T-helper 2 cell treated with Interferon-gamma antibody and Interleukin-4, amounts not matched to agents 5 μg/mL and 100 μg/mL, for 36 hours (primary cell): ENCODE results near the gene IFT81.
"Not testable (repeated sequence)": the region's sequence is repeated elsewhere in the genome, so short reads cannot be mapped to it uniquely, and the experiment has no call there.

Source experiments
- DNase-seq: peaks from one replicate; pipeline ENCODE4 v3.0.0; 2021; ENCODE audit warnings: low spot score
- H3K27ac Mint-ChIP-seq: one replicate; pipeline ENCODE4 v1.8.0; 2021; ENCODE audit warnings: mild to moderate bottlenecking, mixed read lengths
- H3K27me3 Mint-ChIP-seq: one replicate; pipeline ENCODE4 v1.8.0; 2021; ENCODE audit warnings: low read depth, mixed read lengths
- H3K36me3 Mint-ChIP-seq: one replicate; pipeline ENCODE4 v1.8.0; 2021; ENCODE audit warnings: low read depth, mixed read lengths
- H3K4me1 Mint-ChIP-seq: one replicate; pipeline ENCODE4 v1.8.0; 2021; ENCODE audit warnings: low read depth, mixed read lengths
- H3K4me3 Mint-ChIP-seq: one replicate; pipeline ENCODE4 v1.8.0; 2022; ENCODE audit warnings: mild to moderate bottlenecking, moderate library complexity, mixed read lengths
- H3K9me3 Mint-ChIP-seq: one replicate; pipeline ENCODE4 v1.8.0; 2021; ENCODE audit warnings: mixed read lengths

Gene IFT81

DNA sequence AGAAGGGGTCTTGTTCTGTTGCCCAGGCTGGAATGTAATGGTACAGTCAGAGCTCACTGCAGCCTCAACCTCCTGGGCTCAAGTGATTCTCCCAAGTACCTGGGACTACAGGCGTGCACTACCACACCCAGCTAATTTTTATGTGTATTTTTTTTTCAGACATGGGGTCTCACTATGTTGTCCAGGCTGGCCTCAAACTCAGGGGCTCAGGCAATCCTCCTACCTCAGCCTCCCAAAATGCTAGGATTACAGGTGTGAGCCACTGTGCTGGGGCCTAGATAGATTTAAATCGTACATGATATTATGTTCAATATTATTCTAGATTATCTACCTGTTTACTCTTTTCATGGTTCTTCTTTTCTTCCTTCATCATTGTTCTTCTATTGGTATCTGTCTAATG lies 61.5 kb downstream of the IFT81 start:
- Mint-ChIP-seq H3K27ac (no peak overlapping the region), H3K4me3 (no peak overlapping the region), H3K27me3 (peaks cover 2% of the 10 kb centered on the region), H3K4me1 (no peaks in the 10 kb centered on the region), H3K9me3 (peaks cover 14% of the 10 kb centered on the region), H3K36me3 (peaks cover 8% of the 10 kb centered on the region)
- DNase-seq, result no peak

DNA sequence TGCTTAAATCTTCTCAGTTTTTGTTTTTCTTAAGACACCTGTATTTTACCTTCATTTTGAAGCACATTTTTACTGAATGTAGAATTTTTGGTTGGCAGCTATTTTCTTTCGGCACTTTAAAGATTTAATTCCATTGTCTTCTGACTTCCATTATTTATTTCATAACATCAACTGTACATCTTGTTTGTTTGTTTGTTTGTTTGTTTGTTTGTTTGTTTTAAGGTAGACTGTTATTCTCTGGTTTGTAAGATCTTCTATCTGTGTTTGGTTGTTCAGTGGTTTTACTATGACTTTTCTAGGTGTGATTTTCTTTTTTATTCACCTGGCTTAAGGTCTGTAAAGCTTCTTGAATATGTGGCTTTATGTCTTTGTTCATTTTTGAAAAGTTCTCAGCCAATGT lies 61.9 kb downstream of the IFT81 start:
- Mint-ChIP-seq H3K9me3 (peaks cover 14% of the 10 kb centered on the region), H3K27ac (no peak overlapping the region), H3K4me3 (no peak overlapping the region), H3K27me3 (peaks cover 2% of the 10 kb centered on the region), H3K4me1 (no peaks in the 10 kb centered on the region), H3K36me3 (peaks cover 8% of the 10 kb centered on the region)
- DNase-seq, result no peak

GRCh38 chr12:110193196-110193595 lies 69.0 kb downstream of the IFT81 start:
- Mint-ChIP-seq H3K27ac (no peak overlapping the region), H3K4me3 (no peak overlapping the region), H3K9me3 (peaks cover 5% of the 10 kb centered on the region), H3K36me3 (peaks cover 3% of the 10 kb centered on the region), H3K4me1 (peaks cover 3% of the 10 kb centered on the region), H3K27me3 (peaks cover 2% of the 10 kb centered on the region)
- no peak for DNase-seq

- Mint-ChIP-seq H3K27ac (no peak overlapping the region), H3K36me3 (peaks cover 3% of the 10 kb centered on the region), H3K27me3 (no peaks in the 10 kb centered on the region), H3K9me3 (peaks cover 5% of the 10 kb centered on the region), H3K4me1 (peaks cover 14% of the 10 kb centered on the region), H3K4me3 (no peak overlapping the region)
- DNase-seq, result no peak
Observed at GRCh38 chr12:110197003-110197402, 72.8 kb downstream of the IFT81 start.

- Mint-ChIP-seq H3K4me3 (no peak overlapping the region), H3K9me3 (peaks cover 5% of the 10 kb centered on the region)
- DNase-seq, result no peak
Observed at GRCh38 chr12:110198386-110198785, 74.2 kb downstream of the IFT81 start.

DNA sequence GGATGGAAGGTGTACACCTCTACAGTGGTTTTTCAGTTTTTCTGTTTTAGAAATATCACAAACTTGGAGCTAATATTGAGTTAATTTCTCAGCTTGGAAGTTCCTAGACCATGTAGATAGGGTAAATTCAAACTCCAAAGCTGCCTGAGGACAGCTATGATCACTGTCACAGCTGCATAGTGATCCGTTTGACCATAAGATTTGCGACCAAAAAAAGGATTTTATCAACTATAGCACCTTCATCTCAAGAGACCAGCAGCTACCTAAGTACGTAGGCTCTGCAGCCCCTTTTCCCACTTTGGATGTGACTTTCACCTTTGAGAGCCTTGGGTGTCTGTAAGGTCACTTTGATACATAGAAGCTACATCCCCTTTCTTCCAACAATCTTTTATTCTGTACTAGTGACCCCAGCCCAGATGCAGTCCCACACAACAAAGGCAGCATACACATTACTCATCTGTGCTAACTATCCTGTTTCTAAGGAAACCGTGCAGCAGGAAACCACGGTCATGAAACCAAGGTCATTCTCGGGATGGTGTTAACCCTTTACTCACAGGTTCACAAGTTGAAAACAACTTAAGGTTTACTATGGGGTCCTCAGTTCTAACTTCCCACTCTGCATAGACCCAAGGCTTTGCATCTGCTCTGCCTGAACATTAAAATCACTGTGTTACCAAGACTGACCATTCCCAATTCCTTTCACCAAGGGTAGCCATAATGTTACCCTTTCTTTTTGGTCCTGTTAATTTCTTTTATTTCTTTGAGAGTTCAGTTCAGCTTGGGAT lies 75.4 kb downstream of the IFT81 start:
- peaks cover 5% of the 10 kb centered on the region for H3K9me3 Mint-ChIP-seq
- peaks cover 18% of the 10 kb centered on the region for H3K4me1 Mint-ChIP-seq
- H3K27ac Mint-ChIP-seq, result peak overlapping the region; percentile 29
- peak overlapping the region; percentile 19 for H3K4me3 Mint-ChIP-seq
- no peaks in the 10 kb centered on the region for H3K36me3 Mint-ChIP-seq
- H3K27me3 Mint-ChIP-seq, result no peaks in the 10 kb centered on the region
- peak; percentile 30 for DNase-seq

More at GRCh38 chr12:110198386-110198785, 74.2 kb downstream of the IFT81 start:
- Mint-ChIP-seq H3K27me3 (no peaks in the 10 kb centered on the region), H3K27ac (no peak overlapping the region), H3K4me1 (peaks cover 14% of the 10 kb centered on the region), H3K36me3 (peaks cover 3% of the 10 kb centered on the region)

DNA sequence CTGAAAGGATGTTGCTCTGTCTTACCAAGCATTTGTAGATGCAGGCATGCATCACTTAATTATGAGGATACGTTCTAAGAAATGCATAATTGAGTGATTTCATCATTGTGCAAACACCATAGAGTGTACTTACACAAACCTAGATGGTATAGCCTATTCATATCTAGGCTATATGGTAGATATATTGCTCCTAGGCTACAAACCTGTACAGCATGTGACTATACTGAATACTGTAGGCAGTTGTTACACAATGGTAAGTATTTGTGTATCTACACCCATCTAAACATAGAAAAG lies 75.9 kb downstream of the IFT81 start:
- peak overlapping the region; percentile 29 for H3K27ac Mint-ChIP-seq
- peaks cover 18% of the 10 kb centered on the region for H3K4me1 Mint-ChIP-seq
- H3K27me3 Mint-ChIP-seq, result no peaks in the 10 kb centered on the region
- H3K9me3 Mint-ChIP-seq, result peaks cover 4% of the 10 kb centered on the region
- DNase-seq, result no peak
- H3K4me3 Mint-ChIP-seq, result peak overlapping the region; percentile 19
- no peaks in the 10 kb centered on the region for H3K36me3 Mint-ChIP-seq

GRCh38 chr12:110201995-110202394 lies 77.8 kb downstream of the IFT81 start:
- Mint-ChIP-seq H3K9me3 (no peaks in the 10 kb centered on the region), H3K4me1 (peaks cover 16% of the 10 kb centered on the region), H3K36me3 (no peaks in the 10 kb centered on the region), H3K4me3 (no peak overlapping the region), H3K27me3 (no peaks in the 10 kb centered on the region), H3K27ac (no peak overlapping the region)
- no peak for DNase-seq

- Mint-ChIP-seq H3K27ac (no peak overlapping the region), H3K9me3 (no peaks in the 10 kb centered on the region), H3K36me3 (no peaks in the 10 kb centered on the region), H3K27me3 (no peaks in the 10 kb centered on the region), H3K4me3 (no peak overlapping the region), H3K4me1 (peaks cover 13% of the 10 kb centered on the region)
- no peak for DNase-seq
Observed at GRCh38 chr12:110203546-110203945, 79.4 kb downstream of the IFT81 start.

DNA sequence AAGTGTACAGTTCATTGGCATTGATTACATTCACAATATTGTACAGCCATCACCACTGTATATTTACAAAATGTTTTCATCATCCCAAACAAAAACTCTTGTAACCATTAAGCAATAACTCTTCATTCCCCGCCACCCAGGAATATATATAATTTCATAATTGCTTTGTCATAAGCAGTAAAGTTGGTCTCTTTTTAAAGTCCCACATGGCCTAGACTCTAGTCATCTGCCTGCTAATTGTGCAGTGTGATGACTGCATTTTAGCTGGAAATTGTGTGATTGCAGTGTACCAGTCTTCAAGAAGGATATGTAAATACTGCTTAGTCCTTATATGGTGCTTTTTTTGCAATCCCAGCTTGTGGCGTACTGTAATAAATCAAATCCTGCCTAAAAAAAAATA lies 81.8 kb downstream of the IFT81 start:
- H3K4me3 Mint-ChIP-seq, result no peak overlapping the region
- no peaks in the 10 kb centered on the region for H3K27me3 Mint-ChIP-seq
- H3K4me1 Mint-ChIP-seq, result peaks cover 5% of the 10 kb centered on the region
- H3K27ac Mint-ChIP-seq, result no peak overlapping the region
- no peak for DNase-seq
- H3K36me3 Mint-ChIP-seq, result no peaks in the 10 kb centered on the region
- H3K9me3 Mint-ChIP-seq, result no peaks in the 10 kb centered on the region

GRCh38 chr12:110211639-110212536 lies 87.7 kb downstream of the IFT81 start:
- H3K4me1 Mint-ChIP-seq, H3K4me3 Mint-ChIP-seq, DNase-seq, H3K36me3 Mint-ChIP-seq, H3K27ac Mint-ChIP-seq, H3K27me3 Mint-ChIP-seq: not testable (repeated sequence)
- peaks cover 11% of the 10 kb centered on the region for H3K9me3 Mint-ChIP-seq

- peaks cover 11% of the 10 kb centered on the region for H3K27me3 Mint-ChIP-seq
- no peak overlapping the region for H3K27ac Mint-ChIP-seq
- H3K4me1 Mint-ChIP-seq, result no peaks in the 10 kb centered on the region
- H3K36me3 Mint-ChIP-seq, result peaks cover 2% of the 10 kb centered on the region
- no peak for DNase-seq
- no peak overlapping the region for H3K4me3 Mint-ChIP-seq
- H3K9me3 Mint-ChIP-seq, result peaks cover 6% of the 10 kb centered on the region
Observed at GRCh38 chr12:110217996-110218674, 94.0 kb downstream of the IFT81 start.

GRCh38 chr12:110222027-110222426 lies 97.9 kb downstream of the IFT81 start:
- Mint-ChIP-seq H3K9me3 (no peaks in the 10 kb centered on the region), H3K27ac (no peak overlapping the region), H3K27me3 (peaks cover 12% of the 10 kb centered on the region), H3K4me3 (no peak overlapping the region), H3K4me1 (no peaks in the 10 kb centered on the region), H3K36me3 (no peaks in the 10 kb centered on the region)
- no peak for DNase-seq

- H3K27me3 Mint-ChIP-seq, result peaks cover 13% of the 10 kb centered on the region
- no peak overlapping the region for H3K4me3 Mint-ChIP-seq
- H3K9me3 Mint-ChIP-seq, result no peaks in the 10 kb centered on the region
- no peak for DNase-seq
- H3K4me1 Mint-ChIP-seq, result no peaks in the 10 kb centered on the region
- no peaks in the 10 kb centered on the region for H3K36me3 Mint-ChIP-seq
- H3K27ac Mint-ChIP-seq, result no peak overlapping the region
Observed at GRCh38 chr12:110222433-110222832, 98.3 kb downstream of the IFT81 start.
